Activated CD4-positive, alpha-beta memory T cell treated with anti-CD3 and anti-CD28 coated beads for 36 hours (primary cell): Measurements from ENCODE around the gene CDC45. TPM values are rescaled to one million over a fixed set of nuclear protein-coding genes. Genes with fewer than 3 reads are reported as not detected.

Source experiments
- CTCF ChIA-PET: fragments of 350-600 bp; sonication (Branson Sonifier 250); formaldehyde crosslinking; loops from one replicate; lab custom pipeline; 2021; ENCODE audit warnings: antibody characterized with exemption, inconsistent platforms; lab: Charles Lee
- POLR2A ChIA-PET: fragments of 350-600 bp; sonication (Branson Sonifier 250); formaldehyde crosslinking; loops from one replicate; lab custom pipeline; 2021; ENCODE audit warnings: antibody characterized with exemption; lab: Charles Lee
- DNase-seq: peaks from one replicate; pipeline ENCODE4 v3.0.0-alpha.2; 2020
- H3K27ac Mint-ChIP-seq: one replicate; pipeline ENCODE4 v1.8.0; 2021; ENCODE audit warnings: mixed read lengths
- H3K27me3 Mint-ChIP-seq: one replicate; pipeline ENCODE4 v1.8.0; 2021; ENCODE audit warnings: mixed read lengths
- H3K36me3 Mint-ChIP-seq: one replicate; pipeline ENCODE4 v1.8.0; 2021; ENCODE audit warnings: mixed read lengths
- H3K4me1 Mint-ChIP-seq: one replicate; pipeline ENCODE4 v1.8.0; 2021; ENCODE audit warnings: low read depth, mixed read lengths
- H3K4me3 Mint-ChIP-seq: one replicate; pipeline ENCODE4 v1.8.0; 2021; ENCODE audit warnings: mild to moderate bottlenecking, mixed read lengths
- H3K9me3 Mint-ChIP-seq: one replicate; pipeline ENCODE4 v1.8.0; 2021; ENCODE audit warnings: mixed read lengths
- intact Hi-C: fragments of 100-400 bp; cut with micrococcal nuclease; formaldehyde crosslinking; loops from one replicate; pipeline ENCODE4 v1.15.1; 2023
- total RNA-seq, 2 experiments: library from RNA; stranded (reverse); gene quantifications; one replicate each; pipeline ENCODE4 v1.2.3, GENCODE V29; 2021

Gene CDC45
- total RNA-seq, 2 experiments from 2014 or later = 122 to 130 TPM

- Mint-ChIP-seq H3K4me3 (no peak overlapping the region), H3K27ac (no peak overlapping the region), H3K36me3 (peaks cover 67% of the 10 kb centered on the region), H3K4me1 (peaks cover 3% of the 10 kb centered on the region), H3K9me3 (peaks cover 8% of the 10 kb centered on the region), H3K27me3 (no peaks in the 10 kb centered on the region)
- DNase-seq = no peak
- POLR2A ChIA-PET = no interaction called here
- CTCF ChIA-PET = interaction anchor here (0.8 kb wide), 1 partner anchor 121 kb away, joined by 3 read pairs; no protein-coding TSS in a partner anchor
- intact Hi-C loops = no loop called here
These were observed 29.5 kb downstream of the CDC45 start for GRCh38 chr22:19509191-19509590.

- ChIA-PET POLR2A (interaction anchor here (0.7 kb wide), 1 partner anchor 9 kb away, joined by 3 read pairs; no protein-coding TSS in a partner anchor), CTCF (interaction anchor here (0.8 kb wide), 1 partner anchor 120 kb away, joined by 3 read pairs; no protein-coding TSS in a partner anchor)
- H3K27ac Mint-ChIP-seq = no peak overlapping the region
- H3K4me1 Mint-ChIP-seq = peaks cover 3% of the 10 kb centered on the region
- no peak overlapping the region for H3K4me3 Mint-ChIP-seq
- no peak for DNase-seq
- H3K36me3 Mint-ChIP-seq = peaks cover 69% of the 10 kb centered on the region
- H3K9me3 Mint-ChIP-seq = peaks cover 8% of the 10 kb centered on the region
- intact Hi-C loops = no loop called here
- no peaks in the 10 kb centered on the region for H3K27me3 Mint-ChIP-seq
These were observed 30.2 kb downstream of the CDC45 start for GRCh38 chr22:19509923-19510322.

- no peak for DNase-seq
- H3K36me3 Mint-ChIP-seq = peaks cover 68% of the 10 kb centered on the region
- intact Hi-C loops = no loop called here
- no peak overlapping the region for H3K4me3 Mint-ChIP-seq
- H3K27ac Mint-ChIP-seq = no peak overlapping the region
- ChIA-PET POLR2A (no interaction called here), CTCF (no interaction called here)
- H3K9me3 Mint-ChIP-seq = peaks cover 8% of the 10 kb centered on the region
- H3K27me3 Mint-ChIP-seq = no peaks in the 10 kb centered on the region
- no peaks in the 10 kb centered on the region for H3K4me1 Mint-ChIP-seq
These were observed 31.2 kb downstream of the CDC45 start for GRCh38 chr22:19510919-19511341.

- Mint-ChIP-seq H3K27ac (no peak overlapping the region), H3K36me3 (peaks cover 74% of the 10 kb centered on the region), H3K4me3 (no peak overlapping the region), H3K9me3 (peaks cover 8% of the 10 kb centered on the region), H3K4me1 (no peaks in the 10 kb centered on the region), H3K27me3 (no peaks in the 10 kb centered on the region)
- POLR2A ChIA-PET = no interaction called here
- DNase-seq = no peak
- CTCF ChIA-PET = interaction anchor here (1.0 kb wide), 1 partner anchor 34 kb away, joined by 3 read pairs; the partner anchor contains the start of gene CDC45
- intact Hi-C loops = no loop called here
These were observed 34.1 kb downstream of the CDC45 start for GRCh38 chr22:19513823-19514222.

GRCh38 chr22:19514831-19515565, 35.3 kb downstream of the CDC45 start:
- Mint-ChIP-seq H3K36me3 (peaks cover 66% of the 10 kb centered on the region), H3K9me3 (peaks cover 8% of the 10 kb centered on the region), H3K27me3 (no peaks in the 10 kb centered on the region), H3K4me3 (no peak overlapping the region), H3K4me1 (no peaks in the 10 kb centered on the region), H3K27ac (no peak overlapping the region)
- POLR2A ChIA-PET = no interaction called here
- CTCF ChIA-PET = no interaction called here
- intact Hi-C loops = no loop called here
- DNase-seq = no peak

- ChIA-PET POLR2A (no interaction called here), CTCF (interaction anchor here (1.0 kb wide), 1 partner anchor 114 kb away, joined by 5 read pairs; no protein-coding TSS in a partner anchor)
- Mint-ChIP-seq H3K36me3 (peaks cover 66% of the 10 kb centered on the region), H3K4me3 (no peak overlapping the region), H3K4me1 (no peaks in the 10 kb centered on the region), H3K27me3 (no peaks in the 10 kb centered on the region), H3K9me3 (peaks cover 8% of the 10 kb centered on the region), H3K27ac (no peak overlapping the region)
- intact Hi-C loops = no loop called here
- DNase-seq = no peak
These were observed 36.1 kb downstream of the CDC45 start for GRCh38 chr22:19515654-19516377.

- no peak for DNase-seq
- Mint-ChIP-seq H3K36me3 (peaks cover 60% of the 10 kb centered on the region), H3K27me3 (no peaks in the 10 kb centered on the region), H3K4me1 (no peaks in the 10 kb centered on the region), H3K27ac (no peak overlapping the region), H3K9me3 (peaks cover 8% of the 10 kb centered on the region), H3K4me3 (no peak overlapping the region)
- ChIA-PET POLR2A (no interaction called here), CTCF (interaction anchor here (1.0 kb wide), 1 partner anchor 113 kb away, joined by 5 read pairs; no protein-coding TSS in a partner anchor)
- intact Hi-C loops = no loop called here
These were observed 36.9 kb downstream of the CDC45 start for GRCh38 chr22:19516378-19517170.

- POLR2A ChIA-PET = no interaction called here
- Mint-ChIP-seq H3K9me3 (peaks cover 8% of the 10 kb centered on the region), H3K27ac (no peak overlapping the region), H3K4me3 (no peak overlapping the region), H3K4me1 (no peaks in the 10 kb centered on the region), H3K27me3 (no peaks in the 10 kb centered on the region), H3K36me3 (peaks cover 59% of the 10 kb centered on the region)
- intact Hi-C loops = no loop called here
- DNase-seq = no peak
- CTCF ChIA-PET = interaction anchor here (1.0 kb wide), 1 partner anchor 113 kb away, joined by 5 read pairs; no protein-coding TSS in a partner anchor
These were observed 37.4 kb downstream of the CDC45 start for GRCh38 chr22:19517171-19517500.

GRCh38 chr22:19517919-19518611, 38.3 kb downstream of the CDC45 start:
- intact Hi-C loops = no loop called here
- H3K4me3 Mint-ChIP-seq = no peak overlapping the region
- no peak overlapping the region for H3K27ac Mint-ChIP-seq
- POLR2A ChIA-PET = interaction anchor here (0.6 kb wide), 1 partner anchor 8 kb away, joined by 3 read pairs; no protein-coding TSS in a partner anchor
- no peak for DNase-seq
- H3K4me1 Mint-ChIP-seq = peaks cover 4% of the 10 kb centered on the region
- peaks cover 50% of the 10 kb centered on the region for H3K36me3 Mint-ChIP-seq
- H3K27me3 Mint-ChIP-seq = peaks cover 5% of the 10 kb centered on the region
- CTCF ChIA-PET = no interaction called here
- H3K9me3 Mint-ChIP-seq = peaks cover 8% of the 10 kb centered on the region

GRCh38 chr22:19518635-19519034, 38.9 kb downstream of the CDC45 start:
- ChIA-PET POLR2A (interaction anchor here (0.6 kb wide), 1 partner anchor 9 kb away, joined by 3 read pairs; no protein-coding TSS in a partner anchor), CTCF (interaction anchor here (0.7 kb wide), 1 partner anchor 111 kb away, joined by 3 read pairs; no protein-coding TSS in a partner anchor)
- intact Hi-C loops = no loop called here
- H3K4me1 Mint-ChIP-seq = peaks cover 8% of the 10 kb centered on the region
- H3K27me3 Mint-ChIP-seq = peaks cover 6% of the 10 kb centered on the region
- peaks cover 44% of the 10 kb centered on the region for H3K36me3 Mint-ChIP-seq
- peaks cover 5% of the 10 kb centered on the region for H3K9me3 Mint-ChIP-seq
- H3K27ac Mint-ChIP-seq = no peak overlapping the region
- no peak for DNase-seq
- no peak overlapping the region for H3K4me3 Mint-ChIP-seq
